Heart left ventricle (tissue), 16 donors: ENCODE results near the gene IL11. TPM values are rescaled to one million over a fixed set of nuclear protein-coding genes. Genes with fewer than 3 reads are reported as not detected.

Experiments
- ATAC-seq, 4 donors: fragments of 200-7000 bp; cut with Tn5 transposase; one replicate each; pipeline ENCODE4 v1.9.1; 2020 to 2022; ENCODE audit warnings: moderate library complexity in 4 of 4, mild to moderate bottlenecking in 3 of 4, moderate number of reproducible peaks in 1 of 4
- DNase-seq, 5 donors: peaks; one replicate each; pipeline ENCODE4 v3.0.0-alpha.2; 2020
- H3K27ac ChIP-seq, 12 donors: fragments of 200-600 bp; sonication (generic) in 4 of 12; one replicate each; pipeline versions ENCODE4 v1.5.0 to v1.8.0; 2016 to 2022; ENCODE audit warnings: mild to moderate bottlenecking in 2 of 12
- H3K27me3 ChIP-seq, 9 donors: fragments of 200-600 bp; sonication (generic) in 2 of 9; one replicate each; pipeline versions ENCODE4 v1.5.1 to v1.8.0; 2016 to 2022; ENCODE audit warnings: mild to moderate bottlenecking in 3 of 9
- H3K36me3 ChIP-seq, 9 donors: fragments of 200-600 bp; sonication (generic) in 2 of 9; one replicate each; pipeline versions ENCODE4 v1.5.0 to v1.8.0; 2018 to 2022; ENCODE audit warnings: mild to moderate bottlenecking in 2 of 9
- H3K4me1 ChIP-seq, 12 donors: fragments of 200-600 bp; sonication (generic) in 4 of 12; one replicate each; pipeline versions ENCODE4 v1.5.0 to v1.8.0; 2016 to 2022; ENCODE audit warnings: mild to moderate bottlenecking in 3 of 12
- H3K4me3 ChIP-seq, 12 donors: fragments of 200-600 bp; sonication (generic) in 4 of 12; one replicate each; pipeline versions ENCODE4 v1.5.0 to v1.8.0; 2017 to 2022; ENCODE audit warnings: mild to moderate bottlenecking in 9 of 12, moderate library complexity in 4 of 12
- H3K9me3 ChIP-seq, 12 donors: fragments of 200-600 bp; sonication (generic) in 4 of 12; one replicate each; pipeline versions ENCODE4 v1.5.0 to v1.8.0; 2016 to 2022; ENCODE audit warnings: mild to moderate bottlenecking in 1 of 12
- CTCF ChIP-seq, 12 donors: fragments of 200-600 bp; sonication (generic) in 4 of 12; IDR thresholded peaks; one replicate each; pipeline versions ENCODE4 v1.5.0 to v1.8.0; 2018 to 2022; ENCODE audit warnings: antibody characterized with exemption in 12 of 12, mild to moderate bottlenecking in 5 of 12
- POLR2A ChIP-seq, 2 donors: fragments of 450-650 bp; IDR thresholded peaks; one replicate each; pipeline ENCODE4 v1.6.1; 2017; ENCODE audit warnings: antibody characterized with exemption in 2 of 2, mild to moderate bottlenecking in 2 of 2, moderate library complexity in 2 of 2
- WGBS, 4 donors: extraction: QIAGEN DNeasy Blood & Tissue Kit in 2 of 4; methylation state at CpG; one replicate each; pipeline versions ENCODE4 v1.1.5 to v1.1.7; 2013 to 2018; 5-methylcytosine and 5-hydroxymethylcytosine counted together
- intact Hi-C, 10 donors: fragments of 100-400 bp; cut with DNase I; formaldehyde crosslinking; loops; one replicate each; pipeline versions ENCODE4 v1.11.1 to v1.14.2; 2022
- polyA plus RNA-seq, 2 donors: library from polyadenylated mRNA; stranded (reverse); fragments of 200-250 nt; gene quantifications; one replicate each; pipeline ENCODE4 v1.2.3, GENCODE V29; 2013
- total RNA-seq, 9 donors: library from RNA; depleted of rRNA in 2 of 9; stranded (reverse); fragments of >200 nt in 2 of 9; fragmentation: NEBNext Ultra II Directional in 3 of 9; extraction: Animal tissue kit (Norgen Biotek cat#: 25700) in 3 of 9; gene quantifications; one replicate each; pipeline versions ENCODE4 v1.1.0 to v1.2.4, GENCODE V29; 2016 to 2023
- donor health status: ischemic (EF 13 %, LVEDD 7.1; RV severe dilation, severe dysfunction).
- donor health status: healthy with polysubstance abuse.
- donor health status: DM: no; HTN: yes; CAD: no.
- donor health status: DM: no; HTN: no; CAD: no.
- donor health status: ischemic (EF 25% LVEDD 6.9; RV normal size, moderate dysfunction).
- donor health status: ischemic (EF 25% LVEDD 5.7; RV mildly dilated, moderate dysfunction).
- donor health status: healthy.
- donor health status: DM: yes; HTN: yes; CAD: no.
- donor health status: ischemic (EF 35%, LVEDD 5.7; RV mildly dilated, moderate dysfunction).
- donor health status: nonischemic (EF 11% LVEDD 7.7; RV severe dilation, severe dysfunction).
- donor health status: DM: yes; HTN: yes; CAD: no.
- donor health status: PGD.
- donor health status: ischemic (EF 29% LVEDD 5.4; RV normal size, mild dysfunction).
- donor health status: nonischemic (EF 23%, LVEDD 6.1; RV moderate dilation, normal function).

IL11 gene
- total and polyA plus RNA-seq, 11 donors = 0.11 to 0.43 (median 0.25) TPM; not detected in 8

DNA sequence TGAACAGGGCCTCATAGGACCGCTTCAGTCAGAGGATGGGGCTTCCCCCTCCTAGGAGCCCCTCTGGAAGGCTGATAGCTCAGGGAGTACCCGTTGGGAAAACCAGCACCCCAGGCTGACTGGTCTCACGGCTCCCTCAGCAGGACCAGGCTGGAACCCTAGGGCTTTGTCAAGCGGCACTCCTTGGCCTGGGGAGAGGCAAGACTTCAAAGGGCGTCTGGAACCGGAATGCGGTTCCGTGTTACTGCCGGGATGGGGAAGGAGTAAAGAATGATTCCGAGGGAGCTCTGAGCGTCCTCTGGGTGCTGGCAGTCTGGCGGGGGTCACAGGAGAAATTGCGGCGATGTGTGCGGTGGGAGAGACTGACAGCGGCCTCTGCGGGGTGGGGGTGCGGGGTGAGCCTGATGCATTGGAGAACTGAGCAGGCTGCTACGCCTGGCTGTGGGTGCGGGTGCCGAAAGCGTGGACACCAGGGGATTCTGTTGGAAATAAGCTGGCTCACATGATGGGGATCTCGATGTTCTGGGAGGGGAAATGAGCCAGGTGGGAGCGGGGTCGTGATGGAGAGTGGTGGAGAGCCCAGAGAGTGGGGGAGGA is 17.6 kb downstream of the IL11 start:
- H3K4me3 ChIP-seq = no peak overlapping the region
- intact Hi-C loops = no loop called here
- no peak for TF ChIP-seq CTCF (IDR thresholded peaks at IDR 0.05)
- no peaks in the 10 kb centered on the region for H3K36me3 ChIP-seq
- peaks cover 0 to 20% (median 14%) of the 10 kb centered on the region in 12 donors for H3K4me1 ChIP-seq
- H3K9me3 ChIP-seq = no peaks in the 10 kb centered on the region
- DNase-seq (no peak), ATAC-seq (no peak)
- no peak overlapping the region for H3K27ac ChIP-seq
- peaks cover 10 to 77% (median 47%) of the 10 kb centered on the region in 9 donors for H3K27me3 ChIP-seq
- 57 to 70% (median 64%) methylated on average over 25 of the region's 25 CpGs for WGBS, 4 donors

- no peaks in the 10 kb centered on the region for H3K9me3 ChIP-seq
- no peak overlapping the region for H3K4me3 ChIP-seq
- TF ChIP-seq CTCF (IDR thresholded peaks at IDR 0.05) (no peak), POLR2A (IDR thresholded peaks at IDR 0.05) (no peak)
- 64 to 77% (median 72%) methylated on average over 6 of the region's 6 CpGs for WGBS, 4 donors
- ATAC-seq (no peak), DNase-seq (no peak)
- H3K36me3 ChIP-seq = peaks cover 0 to 5% (median 0%) of the 10 kb centered on the region in 9 donors
- H3K27me3 ChIP-seq = peaks cover 10 to 75% (median 45%) of the 10 kb centered on the region in 9 donors
- peaks cover 0 to 20% (median 14%) of the 10 kb centered on the region in 12 donors for H3K4me1 ChIP-seq
- no peak overlapping the region for H3K27ac ChIP-seq
- intact Hi-C loops = no loop called here
These were observed 18.2 kb downstream of the IL11 start for GRCh38 chr19:55352040-55352439.

GRCh38 chr19:55350620-55351315 is 19.5 kb downstream of the IL11 start:
- ATAC-seq (no peak), DNase-seq (no peak)
- Histone ChIP-seq H3K27me3 (peaks cover 10 to 62% (median 42%) of the 10 kb centered on the region in 9 donors), H3K36me3 (peaks cover 0 to 13% (median 0%) of the 10 kb centered on the region in 9 donors), H3K9me3 (no peaks in the 10 kb centered on the region), H3K27ac (no peak overlapping the region), H3K4me3 (no peak overlapping the region), H3K4me1 (peaks cover 0 to 21% (median 14%) of the 10 kb centered on the region in 12 donors)
- 75 to 80% (median 75%) methylated on average over 11 of the region's 11 CpGs for WGBS, 4 donors
- no peak for TF ChIP-seq POLR2A (IDR thresholded peaks at IDR 0.05)
- TF ChIP-seq CTCF (IDR thresholded peaks at IDR 0.05) = no peak
- intact Hi-C loops = no loop called here

- peaks cover 0 to 16% (median 8%) of the 10 kb centered on the region in 9 donors for H3K36me3 ChIP-seq
- H3K4me3 ChIP-seq = no peak overlapping the region
- DNase-seq (no peak), ATAC-seq (no peak)
- no peak overlapping the region for H3K27ac ChIP-seq
- peaks cover 0 to 13% (median 4%) of the 10 kb centered on the region in 12 donors for H3K4me1 ChIP-seq
- H3K9me3 ChIP-seq = no peaks in the 10 kb centered on the region
- intact Hi-C loops = no loop called here
- no peak for TF ChIP-seq POLR2A (IDR thresholded peaks at IDR 0.05)
- peaks cover 3 to 39% (median 24%) of the 10 kb centered on the region in 9 donors for H3K27me3 ChIP-seq
- WGBS, 4 donors = 67 to 72% (median 69%) methylated on average over 18 to 22 of the region's 22 CpGs
These were observed 21.8 kb downstream of the IL11 start for GRCh38 chr19:55348317-55349034.
